ENCODE data around the gene PSMB2.

PSMB2 gene

GRCh38 chr1:35558374-35559316 is 82.7 kb downstream of the PSMB2 start:
- Histone ChIP-seq H3K27ac (ENCODE audit: poor library complexity, severe bottlenecking) (peak overlapping the region; percentile 74), H3K36me3 (ENCODE audit: low read depth) (peaks cover 9% of the 10 kb centered on the region), H3K27me3 (ENCODE audit: insufficient read depth, poor library complexity, severe bottlenecking) (no peaks in the 10 kb centered on the region), H3K9me3 (ENCODE audit: severe bottlenecking) (no peaks in the 10 kb centered on the region), H3K4me1 (ENCODE audit: insufficient read depth, poor library complexity, severe bottlenecking) (peaks cover 14% of the 10 kb centered on the region), H3K4me3 (ENCODE audit: severe bottlenecking) (peak overlapping the region; percentile 60)
- no peak for ATAC-seq (ENCODE audit: low read depth)
- TF ChIP-seq, protein P1, sequence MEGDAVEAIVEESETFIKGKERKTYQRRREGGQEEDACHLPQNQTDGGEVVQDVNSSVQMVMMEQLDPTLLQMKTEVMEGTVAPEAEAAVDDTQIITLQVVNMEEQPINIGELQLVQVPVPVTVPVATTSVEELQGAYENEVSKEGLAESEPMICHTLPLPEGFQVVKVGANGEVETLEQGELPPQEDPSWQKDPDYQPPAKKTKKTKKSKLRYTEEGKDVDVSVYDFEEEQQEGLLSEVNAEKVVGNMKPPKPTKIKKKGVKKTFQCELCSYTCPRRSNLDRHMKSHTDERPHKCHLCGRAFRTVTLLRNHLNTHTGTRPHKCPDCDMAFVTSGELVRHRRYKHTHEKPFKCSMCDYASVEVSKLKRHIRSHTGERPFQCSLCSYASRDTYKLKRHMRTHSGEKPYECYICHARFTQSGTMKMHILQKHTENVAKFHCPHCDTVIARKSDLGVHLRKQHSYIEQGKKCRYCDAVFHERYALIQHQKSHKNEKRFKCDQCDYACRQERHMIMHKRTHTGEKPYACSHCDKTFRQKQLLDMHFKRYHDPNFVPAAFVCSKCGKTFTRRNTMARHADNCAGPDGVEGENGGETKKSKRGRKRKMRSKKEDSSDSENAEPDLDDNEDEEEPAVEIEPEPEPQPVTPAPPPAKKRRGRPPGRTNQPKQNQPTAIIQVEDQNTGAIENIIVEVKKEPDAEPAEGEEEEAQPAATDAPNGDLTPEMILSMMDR (IDR thresholded peaks at IDR 0.05; ENCODE audit: poor library complexity, severe bottlenecking) = no peak
- no peak for DNase-seq (ENCODE audit: low spot score)

GRCh38 chr1:35557611-35558373 is 83.5 kb downstream of the PSMB2 start, which contains the start of gene NCDN:
Gene NCDN, plus strand, starts transcription at chr1:35557799. Its CDS starts 392 bp downstream, at chr1:35558191.
- H3K4me1 ChIP-seq (ENCODE audit: insufficient read depth, poor library complexity, severe bottlenecking) = peaks cover 14% of the 10 kb centered on the region
- H3K4me3 ChIP-seq (ENCODE audit: severe bottlenecking) = peak within 1 kb of the TSS; percentile 60
- H3K27ac ChIP-seq (ENCODE audit: poor library complexity, severe bottlenecking) = peak within 1 kb of the TSS; percentile 74
- TF ChIP-seq, protein P1 (IDR thresholded peaks at IDR 0.05; ENCODE audit: poor library complexity, severe bottlenecking) = no peak
- peaks cover 13% of the 10 kb centered on the region for H3K36me3 ChIP-seq (ENCODE audit: low read depth)
- no peaks in the 10 kb centered on the region for H3K27me3 ChIP-seq (ENCODE audit: insufficient read depth, poor library complexity, severe bottlenecking)
- no peaks in the 10 kb centered on the region for H3K9me3 ChIP-seq (ENCODE audit: severe bottlenecking)
- peak; percentile 98 for DNase-seq (ENCODE audit: low spot score)
- peak; percentile 86 for ATAC-seq (ENCODE audit: low read depth)

GRCh38 chr1:35557118-35557610 is 84.2 kb downstream of the PSMB2 start, which contains the start of gene KIAA0319L:
Gene KIAA0319L, minus strand, starts transcription at chr1:35557403. Its CDS starts 2,912 bp downstream, at chr1:35554491.
- TF ChIP-seq, protein P1 (IDR thresholded peaks at IDR 0.05; ENCODE audit: poor library complexity, severe bottlenecking) = no peak
- peaks cover 14% of the 10 kb centered on the region for H3K4me1 ChIP-seq (ENCODE audit: insufficient read depth, poor library complexity, severe bottlenecking)
- ATAC-seq (ENCODE audit: low read depth) (peak; percentile 81), DNase-seq (ENCODE audit: low spot score) (no peak)
- H3K9me3 ChIP-seq (ENCODE audit: severe bottlenecking) = no peaks in the 10 kb centered on the region
- H3K36me3 ChIP-seq (ENCODE audit: low read depth) = peaks cover 19% of the 10 kb centered on the region
- H3K4me3 ChIP-seq (ENCODE audit: severe bottlenecking) = peak within 1 kb of the TSS; percentile 60
- H3K27ac ChIP-seq (ENCODE audit: poor library complexity, severe bottlenecking) = peak within 1 kb of the TSS; percentile 74
- H3K27me3 ChIP-seq (ENCODE audit: insufficient read depth, poor library complexity, severe bottlenecking) = no peaks in the 10 kb centered on the region

- H3K27me3 ChIP-seq (ENCODE audit: insufficient read depth, poor library complexity, severe bottlenecking) = no peaks in the 10 kb centered on the region
- peaks cover 25% of the 10 kb centered on the region for H3K36me3 ChIP-seq (ENCODE audit: low read depth)
- TF ChIP-seq, protein P1 (IDR thresholded peaks at IDR 0.05; ENCODE audit: poor library complexity, severe bottlenecking) = no peak
- ATAC-seq (ENCODE audit: low read depth) = no peak
- no peak for DNase-seq (ENCODE audit: low spot score)
- peak overlapping the region; percentile 74 for H3K27ac ChIP-seq (ENCODE audit: poor library complexity, severe bottlenecking)
- no peaks in the 10 kb centered on the region for H3K9me3 ChIP-seq (ENCODE audit: severe bottlenecking)
- H3K4me3 ChIP-seq (ENCODE audit: severe bottlenecking) = peak overlapping the region; percentile 60
- peaks cover 14% of the 10 kb centered on the region for H3K4me1 ChIP-seq (ENCODE audit: insufficient read depth, poor library complexity, severe bottlenecking)
Observed at GRCh38 chr1:35556484-35557117, 84.7 kb downstream of the PSMB2 start.
